HepG2 (cell line): ENCODE results near the gene HDAC10. TPM values are rescaled to one million over a fixed set of nuclear protein-coding genes. Genes with fewer than 3 reads are reported as not detected.
A peak's percentile ranks its signal among the peaks of the same experiment; 100 is the strongest.

Experiments
- AKAP8 ChIP-seq: sonication (generic); formaldehyde crosslinking; IDR thresholded peaks from 2 replicates; pipeline ENCODE4 v1.5.1; 2020; ENCODE audit warnings: mild to moderate bottlenecking, missing genetic modification reagents
- AKNA ChIP-seq: sonication (generic); formaldehyde crosslinking; IDR thresholded peaks from 2 replicates; pipeline ENCODE4 v1.4.0; 2020; ENCODE audit warnings: missing genetic modification reagents, borderline replicate concordance
- CENPX ChIP-seq: sonication (generic); formaldehyde crosslinking; IDR thresholded peaks from 2 replicates; pipeline ENCODE4 v1.9.0; 2021; ENCODE audit warnings: mild to moderate bottlenecking, missing genetic modification reagents, moderate library complexity
- CREBL2 ChIP-seq: sonication (generic); formaldehyde crosslinking; IDR thresholded peaks from 2 replicates; pipeline ENCODE4 v1.8.1; 2023; ENCODE audit warnings: missing genetic modification reagents, mild to moderate bottlenecking, borderline replicate concordance
- DNMT1 ChIP-seq: sonication (generic); formaldehyde crosslinking; IDR thresholded peaks from 2 replicates; pipeline ENCODE4 v1.5.1; 2020; ENCODE audit warnings: mild to moderate bottlenecking, missing genetic modification reagents
- ETV5 ChIP-seq: IDR thresholded peaks from 2 replicates; pipeline ENCODE4 v1.6.1; 2018; ENCODE audit warnings: missing biosample characterization, missing genetic modification reagents, inconsistent platforms, borderline replicate concordance
- HMG20B ChIP-seq: conservative IDR thresholded peaks from 2 replicates; pipeline ENCODE4 v1.6.1; 2016; ENCODE audit warnings: missing genetic modification reagents, missing compliant biosample characterization
- KLF16 ChIP-seq, 2 experiments: sonication (generic) in 1 of 2; formaldehyde crosslinking in 1 of 2; IDR thresholded peaks; 2 replicates each; pipeline versions ENCODE4 v1.6.1 to v1.8.0; 2016 to 2023; ENCODE audit warnings: missing genetic modification reagents in 2 of 2, missing compliant biosample characterization in 1 of 2
- POLR2A ChIP-seq, 2 experiments: IDR thresholded peaks; 2 replicates each; pipeline ENCODE4 v1.6.1; 2011; ENCODE audit warnings: low read depth in 2 of 2, low read length in 2 of 2, mild to moderate bottlenecking in 1 of 2, moderate library complexity in 1 of 2; ENCODE audit not compliant: insufficient read depth in 1 of 2
- REL ChIP-seq: sonication (generic); formaldehyde crosslinking; conservative IDR thresholded peaks from 2 replicates; pipeline ENCODE4 v1.8.0; 2022; ENCODE audit warnings: mild to moderate bottlenecking, missing genetic modification reagents, moderate library complexity
- SALL1 ChIP-seq: sonication (generic); formaldehyde crosslinking; IDR thresholded peaks from 2 replicates; pipeline ENCODE4 v1.8.0; 2022; ENCODE audit warnings: mild to moderate bottlenecking, missing genetic modification reagents
- ZBTB3 ChIP-seq: sonication (generic); formaldehyde crosslinking; IDR thresholded peaks from 2 replicates; pipeline ENCODE4 v1.4.0; 2020; ENCODE audit warnings: low read depth, mild to moderate bottlenecking, moderate library complexity, missing genetic modification reagents, borderline replicate concordance
- ZNF234 ChIP-seq: sonication (generic); formaldehyde crosslinking; conservative IDR thresholded peaks from 2 replicates; pipeline ENCODE4 v1.5.1; 2020; ENCODE audit warnings: mild to moderate bottlenecking, missing genetic modification reagents
- ZNF766 ChIP-seq: sonication (generic); formaldehyde crosslinking; IDR thresholded peaks from 2 replicates; pipeline ENCODE4 v1.5.0; 2020; ENCODE audit warnings: missing genetic modification reagents, borderline replicate concordance
- ZNF879 ChIP-seq: sonication (generic); formaldehyde crosslinking; IDR thresholded peaks from 2 replicates; pipeline ENCODE4 v1.8.1; 2023; ENCODE audit warnings: missing genetic modification reagents
- polyA plus RNA-seq, 8 experiments: library from polyadenylated mRNA; depleted of rRNA in 3 of 8; stranded (reverse) in 7 of 8; unstranded in 1 of 8; fragments of >200 nt; fragmentation: Illumina TruSeq in 4 of 8; extraction: Trizol in 4 of 8; gene quantifications; 2 replicates each; pipeline versions ENCODE4 v1.2.1 to v1.2.3, GENCODE V29; 2011 to 2016; ENCODE audit warnings: low read depth in 4 of 8, missing spikeins in 1 of 8, mixed read lengths in 1 of 8; ENCODE audit not compliant: insufficient read depth in 1 of 8
- total RNA-seq, 5 experiments: library from RNA; depleted of rRNA; stranded (reverse); fragments of >200 nt; fragmentation: Illumina TruSeq; extraction: Trizol; gene quantifications; 2 replicates each; pipeline ENCODE4 v1.2.3, GENCODE V29; 2016; ENCODE audit warnings: low read depth in 1 of 5
- TF ChIP-seq, protein P1 (sequence below), 2 experiments: sonication (generic) in 1 of 2; formaldehyde crosslinking in 1 of 2; IDR thresholded peaks; 2 replicates each; pipeline versions ENCODE4 v1.4.0 to v1.6.1; 2018 to 2020; ENCODE audit warnings: missing genetic modification reagents in 2 of 2, borderline replicate concordance in 1 of 2, low read depth in 1 of 2, mild to moderate bottlenecking in 1 of 2, missing biosample characterization in 1 of 2
- TF ChIP-seq, protein P2 (sequence below), 2 experiments: IDR thresholded peaks; 2 replicates each; pipeline ENCODE4 v1.6.1; 2011 to 2012; ENCODE audit warnings: low read length in 2 of 2, borderline replicate concordance in 1 of 2, low read depth in 1 of 2, mild to moderate bottlenecking in 1 of 2, moderate library complexity in 1 of 2

HDAC10 gene
- total and polyA plus RNA-seq, 2 of the 13 experiments (the other 11 are each of a cell fraction or from before 2014, with no cell fraction given), result 13.9 to 14.9 TPM

GRCh38 chr22:50250555-50251476 is at the start of gene HDAC10 (continued):
- TF ChIP-seq SALL1 (CRISPR knock-in tag) (peak; percentile 56), AKNA (CRISPR knock-in tag) (no peak), HMG20B (no peak), CENPX (CRISPR knock-in tag) (no peak), ZNF879 (CRISPR knock-in tag) (no peak), ETV5 (CRISPR knock-in tag) (peak; percentile 62), CREBL2 (CRISPR knock-in tag) (peak; percentile 80; the same call in 1 of the 2 replicates), DNMT1 (CRISPR knock-in tag) (peak; percentile 68; the same call in 1 of the 2 replicates), ZNF766 (CRISPR knock-in tag) (no peak), REL (CRISPR knock-in tag) (no peak), AKAP8 (CRISPR knock-in tag) (peak; percentile 100), KLF16 (CRISPR knock-in tag; IDR thresholded peaks at IDR 0.05) (0 out of 4 replicates have a peak, but pooled peaks have one; percentile 40 to 47), ZBTB3 (0 out of 2 replicates have a peak, but pooled peaks have one; percentile 33), POLR2A (IDR thresholded peaks at IDR 0.05; ENCODE audit: insufficient read depth in 1 of 2, low read depth in 2 of 2, low read length in 2 of 2) (peak; percentile 44 to 75; a peak in 3 of 4 replicates), ZNF234 (CRISPR knock-in tag) (peak; percentile 76; the same call in 1 of the 2 replicates)
- TF ChIP-seq, protein P1, sequence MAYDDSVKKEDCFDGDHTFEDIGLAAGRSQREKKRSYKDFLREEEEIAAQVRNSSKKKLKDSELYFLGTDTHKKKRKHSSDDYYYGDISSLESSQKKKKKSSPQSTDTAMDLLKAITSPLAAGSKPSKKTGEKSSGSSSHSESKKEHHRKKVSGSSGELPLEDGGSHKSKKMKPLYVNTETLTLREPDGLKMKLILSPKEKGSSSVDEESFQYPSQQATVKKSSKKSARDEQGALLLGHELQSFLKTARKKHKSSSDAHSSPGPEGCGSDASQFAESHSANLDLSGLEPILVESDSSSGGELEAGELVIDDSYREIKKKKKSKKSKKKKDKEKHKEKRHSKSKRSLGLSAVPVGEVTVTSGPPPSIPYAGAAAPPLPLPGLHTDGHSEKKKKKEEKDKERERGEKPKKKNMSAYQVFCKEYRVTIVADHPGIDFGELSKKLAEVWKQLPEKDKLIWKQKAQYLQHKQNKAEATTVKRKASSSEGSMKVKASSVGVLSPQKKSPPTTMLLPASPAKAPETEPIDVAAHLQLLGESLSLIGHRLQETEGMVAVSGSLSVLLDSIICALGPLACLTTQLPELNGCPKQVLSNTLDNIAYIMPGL (CRISPR knock-in tag; IDR thresholded peaks at IDR 0.05; ENCODE audit: borderline replicate concordance in 1 of 2, low read depth in 1 of 2), result peak in 1 of 2 experiments; percentile 85; a peak in 3 of 4 replicates
- TF ChIP-seq, protein P2, sequence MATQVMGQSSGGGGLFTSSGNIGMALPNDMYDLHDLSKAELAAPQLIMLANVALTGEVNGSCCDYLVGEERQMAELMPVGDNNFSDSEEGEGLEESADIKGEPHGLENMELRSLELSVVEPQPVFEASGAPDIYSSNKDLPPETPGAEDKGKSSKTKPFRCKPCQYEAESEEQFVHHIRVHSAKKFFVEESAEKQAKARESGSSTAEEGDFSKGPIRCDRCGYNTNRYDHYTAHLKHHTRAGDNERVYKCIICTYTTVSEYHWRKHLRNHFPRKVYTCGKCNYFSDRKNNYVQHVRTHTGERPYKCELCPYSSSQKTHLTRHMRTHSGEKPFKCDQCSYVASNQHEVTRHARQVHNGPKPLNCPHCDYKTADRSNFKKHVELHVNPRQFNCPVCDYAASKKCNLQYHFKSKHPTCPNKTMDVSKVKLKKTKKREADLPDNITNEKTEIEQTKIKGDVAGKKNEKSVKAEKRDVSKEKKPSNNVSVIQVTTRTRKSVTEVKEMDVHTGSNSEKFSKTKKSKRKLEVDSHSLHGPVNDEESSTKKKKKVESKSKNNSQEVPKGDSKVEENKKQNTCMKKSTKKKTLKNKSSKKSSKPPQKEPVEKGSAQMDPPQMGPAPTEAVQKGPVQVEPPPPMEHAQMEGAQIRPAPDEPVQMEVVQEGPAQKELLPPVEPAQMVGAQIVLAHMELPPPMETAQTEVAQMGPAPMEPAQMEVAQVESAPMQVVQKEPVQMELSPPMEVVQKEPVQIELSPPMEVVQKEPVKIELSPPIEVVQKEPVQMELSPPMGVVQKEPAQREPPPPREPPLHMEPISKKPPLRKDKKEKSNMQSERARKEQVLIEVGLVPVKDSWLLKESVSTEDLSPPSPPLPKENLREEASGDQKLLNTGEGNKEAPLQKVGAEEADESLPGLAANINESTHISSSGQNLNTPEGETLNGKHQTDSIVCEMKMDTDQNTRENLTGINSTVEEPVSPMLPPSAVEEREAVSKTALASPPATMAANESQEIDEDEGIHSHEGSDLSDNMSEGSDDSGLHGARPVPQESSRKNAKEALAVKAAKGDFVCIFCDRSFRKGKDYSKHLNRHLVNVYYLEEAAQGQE (IDR thresholded peaks at IDR 0.05; ENCODE audit: borderline replicate concordance in 1 of 2, low read depth in 1 of 2, low read length in 2 of 2), result no peak
